HG03280 (cell line): ENCODE measurements around the gene EPO.
"Not testable (repeated sequence)": the region's sequence is repeated elsewhere in the genome, so short reads cannot be mapped to it uniquely, and the experiment has no call there.

Experiments used
- ATAC-seq: cut with Tn5 transposase; IDR thresholded peaks from one replicate; pipeline ENCODE4 v1.9.1; 2021; ENCODE audit warnings: mild to moderate bottlenecking, moderate library complexity; ENCODE audit not compliant: unreplicated experiment

EPO gene

DNA sequence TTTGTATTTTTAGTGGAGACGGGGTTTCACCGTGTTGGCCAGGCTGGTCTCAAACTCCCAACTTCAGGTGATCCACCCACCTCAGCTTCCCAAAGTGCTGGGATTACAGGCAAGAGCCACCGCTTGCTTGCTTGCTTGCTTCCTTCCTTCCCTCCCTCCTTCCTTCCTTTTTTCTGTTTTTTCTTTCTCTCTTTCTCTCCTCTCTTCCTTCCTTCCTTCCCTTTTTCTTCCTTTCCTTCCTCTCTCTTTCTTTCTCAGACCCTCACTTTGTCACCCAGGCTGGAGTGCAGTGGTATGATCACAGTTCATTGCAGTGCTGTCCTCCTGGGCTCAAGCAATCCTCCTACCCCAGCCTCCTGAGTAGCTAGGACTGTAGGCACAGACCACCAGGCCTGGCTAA, 19.2 kb upstream of the EPO start:
- not testable (repeated sequence) for ATAC-seq

- ATAC-seq: peak; percentile 53
These were observed 14.9 kb upstream of the EPO start for GRCh38 chr7:100705320-100705752.

GRCh38 chr7:100705753-100706671, 14.3 kb upstream of the EPO start, which contains the start of gene POP7:
Gene POP7, plus strand, starts transcription at chr7:100706121. Its CDS starts 710 bp downstream, at chr7:100706831.
- ATAC-seq: peak; percentile 94

DNA sequence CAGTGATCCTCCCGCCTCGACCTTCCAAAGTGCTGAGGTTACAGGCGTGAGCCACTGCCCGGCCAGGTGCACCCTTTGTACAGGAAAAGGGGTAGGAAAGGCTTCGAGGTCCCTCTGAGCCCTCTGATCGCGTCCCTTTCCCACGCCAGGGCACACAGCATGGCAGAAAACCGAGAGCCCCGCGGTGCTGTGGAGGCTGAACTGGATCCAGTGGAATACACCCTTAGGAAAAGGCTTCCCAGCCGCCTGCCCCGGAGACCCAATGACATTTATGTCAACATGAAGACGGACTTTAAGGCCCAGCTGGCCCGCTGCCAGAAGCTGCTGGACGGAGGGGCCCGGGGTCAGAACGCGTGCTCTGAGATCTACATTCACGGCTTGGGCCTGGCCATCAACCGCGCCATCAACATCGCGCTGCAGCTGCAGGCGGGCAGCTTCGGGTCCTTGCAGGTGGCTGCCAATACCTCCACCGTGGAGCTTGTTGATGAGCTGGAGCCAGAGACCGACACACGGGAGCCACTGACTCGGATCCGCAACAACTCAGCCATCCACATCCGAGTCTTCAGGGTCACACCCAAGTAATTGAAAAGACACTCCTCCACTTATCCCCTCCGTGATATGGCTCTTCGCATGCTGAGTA, 13.5 kb upstream of the EPO start:
- no peak for ATAC-seq

DNA sequence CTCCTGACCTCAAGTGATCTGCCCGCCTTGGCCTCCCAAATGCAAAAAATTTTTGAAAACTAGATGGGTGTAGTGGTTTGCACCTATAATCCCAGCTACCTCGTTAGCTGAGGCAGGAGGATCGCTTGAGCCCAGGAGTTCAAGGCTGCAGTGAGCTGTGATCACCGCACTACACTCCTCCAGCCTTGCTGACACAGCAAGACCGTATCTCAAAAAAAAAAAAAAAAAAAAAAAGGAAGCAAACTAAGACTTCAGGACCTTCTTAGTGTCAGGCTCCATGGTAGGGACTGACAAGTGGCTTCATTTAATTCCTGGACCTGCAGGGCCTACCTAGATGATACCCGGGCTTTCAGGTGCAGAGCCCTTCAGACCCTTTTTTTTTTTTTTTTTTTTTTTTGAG, 11.9 kb upstream of the EPO start:
- no peak for ATAC-seq

DNA sequence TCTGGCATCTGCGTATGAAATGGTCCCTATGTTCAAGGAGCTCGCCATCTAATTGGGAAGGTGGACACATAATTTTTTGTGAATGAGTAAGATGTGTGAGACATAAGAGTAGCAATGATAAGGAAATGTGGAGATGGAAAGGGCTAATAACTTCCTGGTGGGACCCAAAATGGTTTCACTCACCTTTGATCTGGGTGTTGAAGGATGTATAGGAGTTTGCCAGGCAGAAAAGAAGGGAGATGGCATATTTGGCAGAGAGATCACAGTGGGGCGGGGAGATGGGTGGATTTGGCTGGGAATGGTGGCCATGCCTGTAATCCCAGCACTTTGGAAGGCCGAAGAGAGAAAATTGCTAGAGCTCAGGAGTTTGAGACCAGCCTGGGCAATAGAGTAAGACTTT, 9.8 kb upstream of the EPO start:
- ATAC-seq: no peak

GRCh38 chr7:100711369-100711768, 8.9 kb upstream of the EPO start:
- ATAC-seq: no peak

DNA sequence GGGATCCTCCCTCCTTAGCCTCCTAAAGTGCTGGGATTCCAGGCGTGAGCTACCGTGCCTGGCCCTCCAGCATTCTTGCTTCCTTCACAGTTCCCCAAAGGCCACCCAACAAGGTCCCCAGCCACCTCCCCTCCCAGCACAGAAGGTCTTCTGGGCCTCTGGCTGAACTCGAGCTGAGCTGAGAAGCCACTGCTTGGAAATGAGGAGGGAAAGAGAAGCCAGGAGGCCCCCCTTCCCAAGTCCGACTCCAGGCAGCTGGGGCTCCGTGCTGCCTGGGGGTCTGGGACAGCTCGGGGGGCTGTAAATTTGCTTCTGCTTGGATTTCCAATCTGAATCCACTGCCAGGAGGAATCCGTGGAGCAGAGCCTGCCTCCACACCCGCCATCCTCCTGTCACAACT, 5.5 kb upstream of the EPO start:
- ATAC-seq: no peak

- ATAC-seq: not testable (repeated sequence)
These were observed 3.2 kb upstream of the EPO start for GRCh38 chr7:100717073-100717472.

DNA sequence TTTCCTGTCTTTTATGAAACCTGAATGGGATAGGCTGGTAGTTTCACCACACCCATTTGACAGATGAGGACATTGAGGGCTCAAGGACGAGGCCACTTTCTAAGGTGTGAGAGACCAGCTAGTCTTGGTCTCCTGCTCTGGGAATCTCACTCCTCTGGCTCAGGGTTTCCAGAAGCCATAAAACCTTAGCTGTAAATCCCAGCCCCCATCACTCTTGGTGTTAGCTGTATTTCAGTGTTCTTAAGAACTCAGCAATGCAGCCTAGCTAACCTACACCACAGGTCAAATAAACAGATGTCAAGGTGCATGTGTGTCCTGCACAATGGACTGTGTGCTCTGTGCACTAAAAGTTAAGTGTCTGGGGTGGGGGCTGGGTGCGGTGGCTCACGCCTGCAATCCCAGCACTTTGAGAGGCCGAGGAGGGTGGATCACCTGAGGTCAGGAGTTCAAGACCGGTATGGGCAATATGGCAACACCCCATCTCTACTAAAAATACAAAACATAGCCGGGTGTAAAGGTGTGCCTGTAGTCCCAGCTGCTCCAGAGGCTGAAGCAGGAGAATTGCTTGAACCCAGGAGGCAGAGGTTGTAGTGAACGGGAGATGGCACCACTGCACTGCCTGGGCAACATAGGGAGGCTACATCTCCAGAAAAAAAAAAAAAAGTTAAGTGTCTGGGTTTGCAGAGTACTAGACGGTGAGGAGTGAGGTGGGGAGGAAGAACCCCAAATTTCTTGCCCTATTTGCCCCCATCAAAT, 567 bp upstream of the EPO start:
- no peak for ATAC-seq

- ATAC-seq: no peak
These were observed 620 bp downstream of the EPO start for GRCh38 chr7:100720671-100721504.

DNA sequence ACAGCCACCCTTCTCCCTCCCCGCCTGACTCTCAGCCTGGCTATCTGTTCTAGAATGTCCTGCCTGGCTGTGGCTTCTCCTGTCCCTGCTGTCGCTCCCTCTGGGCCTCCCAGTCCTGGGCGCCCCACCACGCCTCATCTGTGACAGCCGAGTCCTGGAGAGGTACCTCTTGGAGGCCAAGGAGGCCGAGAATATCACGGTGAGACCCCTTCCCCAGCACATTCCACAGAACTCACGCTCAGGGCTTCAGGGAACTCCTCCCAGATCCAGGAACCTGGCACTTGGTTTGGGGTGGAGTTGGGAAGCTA, 1.2 kb downstream of the EPO start:
- ATAC-seq: no peak

GRCh38 chr7:100722480-100723212, 2.4 kb downstream of the EPO start:
- no peak for ATAC-seq

DNA sequence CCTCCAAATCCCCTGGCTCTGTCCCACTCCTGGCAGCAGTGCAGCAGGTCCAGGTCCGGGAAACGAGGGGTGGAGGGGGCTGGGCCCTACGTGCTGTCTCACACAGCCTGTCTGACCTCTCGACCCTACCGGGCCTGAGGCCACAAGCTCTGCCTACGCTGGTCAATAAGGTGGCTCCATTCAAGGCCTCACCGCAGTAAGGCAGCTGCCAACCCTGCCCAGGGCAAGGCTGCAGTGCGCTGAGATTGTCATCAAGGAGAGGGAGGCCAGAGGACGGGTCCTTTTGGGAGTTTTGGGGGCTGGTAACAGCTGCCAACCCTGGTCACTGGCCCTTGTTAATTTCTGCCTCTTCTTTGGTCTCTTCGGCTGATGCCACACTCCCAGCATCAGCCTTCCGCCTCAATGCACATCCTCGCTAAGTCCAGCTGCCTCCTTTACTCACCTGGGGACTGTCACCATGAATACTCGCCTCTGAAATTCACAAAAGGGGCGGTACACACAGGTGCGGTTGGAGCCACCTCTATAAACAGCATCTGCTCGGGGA, 3.5 kb downstream of the EPO start:
- ATAC-seq: no peak

DNA sequence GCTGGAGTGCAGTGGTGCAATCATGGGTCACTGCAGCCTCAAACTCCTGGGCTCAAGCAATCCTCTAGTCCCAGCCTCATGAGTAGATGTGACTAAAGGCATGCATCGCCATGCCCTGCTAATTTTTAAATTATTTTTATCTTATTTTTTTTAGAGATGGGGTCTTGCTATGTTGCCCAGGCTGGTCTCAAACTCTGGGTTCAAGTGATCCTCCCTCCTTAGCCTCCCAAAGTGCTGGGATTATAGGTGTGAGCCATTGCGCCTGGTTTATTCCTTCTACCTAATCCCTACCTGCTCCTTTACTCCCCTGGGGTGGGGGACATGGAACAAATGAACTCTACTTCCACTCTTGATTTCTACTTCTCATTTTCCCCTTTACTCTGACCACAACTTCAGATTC, 4.1 kb downstream of the EPO start:
- not testable (repeated sequence) for ATAC-seq

- no peak for ATAC-seq
These were observed 6.9 kb downstream of the EPO start for GRCh38 chr7:100726996-100727761.

DNA sequence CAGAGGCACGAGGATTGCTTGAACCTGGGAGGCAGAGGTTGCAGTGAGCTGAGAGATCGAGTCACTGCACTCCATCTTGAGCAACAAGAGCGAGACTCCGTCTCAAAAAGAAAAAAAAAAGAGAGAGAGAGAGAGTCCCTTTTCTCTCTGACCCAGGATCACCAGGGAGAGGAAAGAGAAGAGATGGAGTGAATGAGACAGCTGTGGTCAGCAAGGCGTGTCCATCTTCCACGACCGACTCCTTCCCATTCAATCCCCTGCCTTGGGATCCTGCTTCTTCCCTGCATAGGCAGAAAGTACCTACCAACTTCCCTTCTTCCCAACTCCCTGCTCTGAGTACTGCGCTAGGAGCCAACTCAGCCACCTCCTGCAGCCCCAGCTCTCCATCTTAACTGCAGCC, 7.9 kb downstream of the EPO start:
- ATAC-seq: no peak

DNA sequence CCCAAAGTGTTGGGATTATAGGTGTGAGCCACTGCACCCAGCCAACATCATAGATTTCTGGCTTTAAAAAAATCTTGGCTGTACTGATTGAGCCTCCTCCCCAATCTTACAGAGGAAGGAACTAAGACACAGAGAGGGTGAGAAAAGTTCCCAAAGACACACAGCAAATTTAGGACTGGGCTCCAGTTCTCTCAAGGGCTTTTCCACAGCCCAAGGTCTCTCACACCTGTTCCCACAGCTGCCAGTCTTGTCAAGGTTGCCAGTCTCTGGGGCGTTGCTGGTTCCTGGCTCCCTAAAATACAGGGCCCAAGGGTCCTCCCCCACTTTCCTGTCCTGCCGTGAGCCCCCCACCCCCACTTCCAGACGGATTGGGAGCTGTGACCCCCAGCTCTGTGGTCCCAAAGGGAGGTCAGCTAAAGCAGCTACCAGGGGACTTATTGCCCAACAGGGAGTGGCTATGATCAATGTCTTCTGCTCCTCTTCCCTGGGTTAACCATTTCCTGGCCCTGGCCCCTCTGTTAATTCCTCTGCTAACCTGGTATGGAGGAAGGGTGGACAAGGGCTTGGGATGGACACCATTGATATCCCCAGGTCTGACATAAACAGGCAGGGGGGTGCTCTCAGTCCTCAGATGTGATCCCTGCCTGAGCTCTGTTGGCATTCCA, 10.0 kb downstream of the EPO start:
- no peak for ATAC-seq
